HG02973 (cell line): ENCODE data around the gene STK40.
A peak's percentile ranks its signal among the peaks of the same experiment; 100 is the strongest.

ENCODE experiments used
- ATAC-seq: cut with Tn5 transposase; IDR thresholded peaks from one replicate; pipeline ENCODE4 v1.9.1; 2021; ENCODE audit warnings: moderate library complexity; ENCODE audit not compliant: unreplicated experiment

Gene STK40

DNA sequence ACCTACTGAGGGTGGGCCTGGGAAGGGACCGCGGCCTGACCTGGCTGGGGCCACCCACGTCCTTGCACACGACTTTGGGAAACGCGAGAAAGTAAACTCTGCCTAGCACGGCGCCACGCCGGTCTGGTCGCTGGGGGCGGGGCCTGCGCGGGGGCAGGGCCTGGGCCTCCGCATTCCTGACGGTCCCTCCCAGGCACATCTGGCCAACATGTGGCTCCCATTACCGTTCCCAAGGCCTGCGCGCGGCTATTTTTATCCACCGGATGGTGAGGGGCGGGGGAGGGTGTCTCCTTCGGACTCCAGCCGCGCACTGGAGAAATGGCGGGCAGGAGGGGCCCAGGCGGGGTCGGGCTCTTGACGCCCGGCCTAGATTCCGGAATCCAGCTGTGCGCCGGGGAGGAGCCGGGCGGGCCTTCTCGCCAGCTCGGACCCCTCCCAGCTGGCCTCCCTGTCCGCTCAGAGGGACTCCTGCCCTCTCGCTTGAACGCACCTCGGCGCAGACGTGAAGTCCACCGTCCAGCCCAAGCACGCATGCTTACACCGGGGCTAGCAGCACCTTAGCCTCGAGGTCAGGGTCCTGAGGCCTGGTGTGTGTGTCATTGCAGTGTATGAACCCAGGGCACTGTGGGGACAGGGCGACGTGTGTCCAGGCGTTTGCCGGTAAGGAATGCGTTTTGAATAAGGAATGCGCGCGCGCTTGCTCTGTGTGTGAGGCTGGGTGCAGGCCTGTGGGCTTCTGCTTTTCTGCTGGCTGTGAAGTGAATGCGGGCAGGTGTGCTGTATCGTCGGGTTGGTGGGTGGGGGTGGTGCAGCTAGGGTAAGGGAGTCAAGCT lies 64.4 kb downstream of the STK40 start:
- no peak for ATAC-seq

GRCh38 chr1:36320767-36321118 lies 65.0 kb downstream of the STK40 start:
- ATAC-seq = no peak

DNA sequence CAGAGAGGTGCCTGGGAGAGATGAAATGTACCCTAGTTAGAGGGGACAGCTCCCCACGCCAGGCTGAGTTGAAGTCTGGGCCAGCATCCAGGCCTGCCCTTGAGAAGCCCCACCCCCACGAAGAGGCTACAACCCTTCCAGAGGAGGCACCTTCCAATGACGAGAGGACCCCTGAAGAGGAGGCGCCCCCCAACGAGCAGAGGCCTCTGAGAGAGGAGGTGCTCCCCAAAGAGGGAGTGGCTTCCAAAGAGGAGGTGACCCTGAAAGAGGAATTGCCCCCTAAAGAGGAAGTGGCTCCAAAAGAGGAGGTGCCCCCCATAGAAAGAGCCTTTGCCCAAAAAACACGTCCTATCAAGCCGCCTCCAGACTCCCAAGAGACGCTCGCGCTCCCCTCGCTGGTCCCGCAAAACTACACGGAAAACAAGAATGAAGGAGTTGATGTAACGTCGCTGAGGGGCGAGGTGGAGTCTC lies 65.4 kb downstream of the STK40 start:
- no peak for ATAC-seq

GRCh38 chr1:36309397-36309796 lies 76.3 kb downstream of the STK40 start:
- no peak for ATAC-seq

DNA sequence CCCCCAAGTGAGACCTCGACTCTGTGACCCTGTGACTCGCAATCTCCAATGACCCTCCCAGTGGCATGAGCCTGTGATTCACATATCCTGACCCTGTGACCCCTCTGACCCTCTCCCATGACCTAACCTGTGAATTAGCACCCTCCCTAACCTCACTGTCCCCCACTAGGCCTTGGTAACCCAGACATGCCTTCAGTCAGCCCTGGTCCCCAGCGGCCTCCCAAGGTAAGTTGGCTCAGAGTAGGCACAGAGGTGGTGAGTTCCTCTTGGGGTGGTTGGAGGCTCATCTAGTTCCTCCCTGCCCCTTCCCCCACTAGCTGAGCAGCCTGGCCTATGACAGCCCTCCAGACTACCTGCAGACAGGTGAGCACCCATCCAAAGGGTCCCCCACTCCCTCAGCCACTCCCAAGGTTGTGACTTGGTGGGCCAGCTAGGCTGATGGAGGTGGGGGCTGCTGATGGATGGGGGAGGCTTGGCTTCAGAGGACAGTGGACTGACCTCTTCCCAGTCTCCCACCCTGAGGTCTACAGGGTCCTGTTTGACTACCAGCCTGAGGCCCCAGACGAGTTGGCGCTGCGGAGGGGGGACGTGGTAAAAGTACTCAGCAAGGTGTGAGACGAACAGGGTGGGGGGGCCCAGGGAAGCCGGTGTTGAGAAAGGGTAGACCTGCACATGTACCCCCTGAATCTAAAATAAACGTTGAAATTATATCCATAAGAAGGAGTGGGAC lies 78.0 kb downstream of the STK40 start:
- ATAC-seq = no peak

- peak; percentile 98 for ATAC-seq
Measured at GRCh38 chr1:36306902-36307456, 78.7 kb downstream of the STK40 start.

DNA sequence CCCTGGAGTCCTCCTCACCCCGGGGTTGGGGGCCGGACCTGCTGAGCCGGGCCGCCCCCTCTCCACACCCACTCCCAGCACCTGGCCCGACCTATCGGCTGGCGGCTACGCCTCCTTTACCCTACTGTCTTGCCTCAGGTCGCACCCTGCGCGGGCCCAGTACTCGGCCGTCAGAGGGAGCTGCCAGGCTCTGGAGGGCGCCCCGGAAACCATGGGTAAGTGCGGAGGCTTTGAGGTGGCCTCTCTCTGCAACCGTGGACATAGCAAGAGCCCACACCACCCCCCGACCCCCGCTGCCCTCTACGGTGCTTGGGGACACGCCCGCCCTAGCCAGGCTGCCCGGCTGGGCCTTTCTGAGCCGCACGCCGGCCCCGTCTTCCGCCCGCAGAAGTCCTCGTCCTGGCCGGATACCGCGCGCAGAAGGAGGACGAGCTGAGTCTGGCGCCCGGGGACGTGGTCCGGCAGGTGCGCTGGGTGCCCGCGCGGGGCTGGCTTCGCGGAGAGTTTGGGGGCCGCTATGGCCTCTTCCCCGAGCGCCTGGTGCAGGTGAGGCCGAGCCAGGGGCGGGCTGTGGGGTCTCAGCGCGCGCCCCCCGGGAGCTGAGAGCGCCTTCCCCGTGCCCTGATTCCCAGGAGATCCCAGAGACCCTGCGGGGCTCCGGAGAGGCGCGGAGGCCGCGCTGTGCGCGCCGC lies 79.4 kb downstream of the STK40 start, which contains the start of gene SH3D21:
Gene SH3D21 (plus strand): TSS at position 159 of the 692 bp plus-strand sequence. CDS start 53 bp downstream, at position 212.
- peak; percentile 16 for ATAC-seq

DNA sequence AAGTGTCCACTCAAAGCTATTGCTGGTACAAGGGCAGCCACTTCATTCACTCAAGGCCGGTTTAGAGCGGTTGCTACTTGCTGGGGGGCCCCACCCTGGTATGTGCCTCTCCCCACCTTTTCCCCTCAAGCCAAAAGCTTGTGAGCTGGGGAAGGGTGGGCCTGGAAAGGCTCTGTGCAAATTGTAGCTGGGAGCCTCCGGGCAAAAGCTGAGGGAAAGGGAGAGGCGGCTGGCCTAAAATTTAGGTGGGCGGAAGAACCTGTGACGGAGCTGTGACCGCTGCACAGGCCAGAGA lies 79.9 kb downstream of the STK40 start:
- ATAC-seq = no peak

DNA sequence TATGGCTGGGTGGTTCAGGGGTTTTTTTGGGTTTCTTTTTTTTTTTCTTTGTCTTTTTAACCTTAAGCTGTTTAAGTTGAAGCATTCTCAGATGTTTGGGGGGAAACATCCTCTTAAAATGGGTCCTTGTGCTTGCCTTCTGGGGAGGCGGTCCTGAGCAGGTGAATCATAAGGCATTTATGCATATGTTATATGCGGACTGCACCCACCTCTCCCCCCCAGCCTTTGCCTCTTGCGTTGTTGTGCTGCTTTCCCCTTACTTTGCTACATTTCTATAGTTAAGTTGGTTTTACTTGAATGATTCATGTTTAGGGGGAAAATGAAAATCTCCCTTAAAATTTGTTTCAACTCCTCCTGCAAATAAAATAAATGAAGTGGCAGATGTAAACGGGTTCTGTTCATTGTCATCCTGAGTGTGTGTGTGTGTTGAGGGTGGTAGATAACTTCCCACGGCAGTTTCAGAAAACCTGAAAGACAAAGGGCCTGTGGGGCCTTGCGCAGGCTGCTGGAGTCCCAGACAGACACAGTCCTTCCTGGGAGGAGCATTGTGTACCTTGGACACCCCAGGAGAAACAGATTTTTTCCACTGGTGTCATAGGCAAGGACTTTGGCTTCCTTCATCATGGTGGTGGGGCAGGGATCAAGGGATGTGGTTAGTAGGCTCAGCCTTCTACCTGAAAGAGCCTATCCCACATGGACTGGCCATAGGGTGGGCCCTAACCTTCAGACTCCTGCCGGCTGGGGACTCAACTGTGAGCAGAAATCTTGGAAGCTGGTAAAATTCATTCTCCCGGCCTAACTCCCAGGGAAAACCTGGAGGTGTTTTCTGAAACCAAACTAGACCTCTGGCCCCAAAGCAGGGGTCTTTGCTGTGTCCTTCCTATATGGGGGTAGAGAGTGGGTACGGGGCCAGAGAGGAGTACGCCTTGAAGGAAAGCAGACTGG lies 80.5 kb downstream of the STK40 start:
- no peak for ATAC-seq

DNA sequence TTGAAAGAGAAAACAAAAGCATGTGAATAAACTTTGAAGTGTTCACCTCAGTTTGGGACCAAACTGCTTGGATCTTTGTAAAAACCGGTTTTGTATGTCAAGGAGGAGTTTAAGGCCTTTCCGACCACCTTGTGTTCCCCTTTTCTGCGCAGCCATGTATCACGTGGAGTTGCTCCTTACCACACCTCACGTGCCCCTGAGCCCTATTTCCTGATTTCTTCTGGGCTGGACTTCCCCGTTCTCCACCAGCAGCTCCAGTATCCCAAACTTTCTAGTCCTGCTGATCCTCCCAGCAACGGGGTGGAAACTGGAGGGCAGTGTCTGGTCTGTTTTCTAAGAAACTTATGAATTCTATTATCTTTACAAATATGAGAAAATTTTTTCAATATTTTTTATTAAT lies 81.2 kb downstream of the STK40 start:
- no peak for ATAC-seq

GRCh38 chr1:36303650-36304360 lies 81.9 kb downstream of the STK40 start:
- no peak for ATAC-seq

DNA sequence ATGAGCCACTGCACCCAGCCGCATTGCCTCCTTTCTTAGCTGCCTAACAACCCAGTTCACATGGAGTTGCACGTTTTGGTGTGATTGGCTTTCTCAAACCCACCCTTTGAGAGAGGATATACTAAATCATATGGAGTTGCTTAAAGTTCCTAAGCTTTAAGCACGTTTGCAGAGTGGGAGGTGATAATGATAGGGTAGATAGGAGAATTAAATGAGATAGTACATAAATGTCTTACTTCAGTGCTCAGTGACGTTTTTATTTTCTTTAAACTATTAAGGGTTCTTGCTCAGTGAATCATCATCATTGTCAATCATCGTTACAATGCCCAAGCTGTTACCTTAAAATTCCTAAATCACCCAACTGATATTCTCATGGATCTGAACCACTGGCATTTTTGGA lies 82.5 kb downstream of the STK40 start:
- no peak for ATAC-seq

- ATAC-seq = no peak
Measured at GRCh38 chr1:36301220-36301619, 84.5 kb downstream of the STK40 start.

GRCh38 chr1:36300526-36300925 lies 85.2 kb downstream of the STK40 start:
- no peak for ATAC-seq

DNA sequence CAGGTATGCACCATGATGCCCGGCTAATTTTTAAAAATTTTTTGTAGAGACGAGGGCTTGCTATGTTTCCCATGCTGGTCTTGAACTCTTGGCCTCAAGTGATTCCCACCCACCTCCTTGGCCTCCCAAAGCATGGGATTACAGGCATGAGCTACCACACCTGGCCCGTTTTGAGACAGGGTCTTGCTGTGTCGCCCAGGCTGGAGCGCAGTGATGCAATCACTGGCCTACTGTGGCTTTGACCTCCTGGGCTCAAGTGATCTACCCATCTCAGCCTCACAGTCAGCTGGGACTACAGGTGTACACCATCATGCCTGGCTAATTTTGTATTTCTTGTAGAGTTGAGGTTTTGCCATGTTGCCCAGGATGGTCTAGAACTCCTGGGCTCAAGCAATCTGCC lies 87.1 kb downstream of the STK40 start:
- ATAC-seq = no peak

GRCh38 chr1:36297062-36297461 lies 88.7 kb downstream of the STK40 start:
- no peak for ATAC-seq

- no peak for ATAC-seq
Measured at GRCh38 chr1:36295390-36295789, 90.3 kb downstream of the STK40 start.
